ENCODE data around the gene SLF1. TPM values are rescaled to one million over a fixed set of nuclear protein-coding genes. Genes with fewer than 3 reads are reported as not detected.

SLF1 gene
- total and polyA plus RNA-seq, 9 of the 15 experiments (the other 6 are each of a cell fraction or from before 2014, with no cell fraction given) = 9.8 to 31.1 (median 16.3) TPM

GRCh38 chr5:94731471-94731870 is 113.0 kb downstream of the SLF1 start (continued):
- TF ChIP-seq ZBTB40 (IDR thresholded peaks at IDR 0.05) (no peak), ZBTB40 (CRISPR knock-in tag; IDR thresholded peaks at IDR 0.05) (no peak), IRF2 (CRISPR knock-in tag; IDR thresholded peaks at IDR 0.05) (no peak), MAX (CRISPR knock-in tag; IDR thresholded peaks at IDR 0.05) (no peak), AFF1 (IDR thresholded peaks at IDR 0.05; ENCODE audit: low read depth in 1 of 2, partially characterized antibody in 2 of 2) (no peak), HNRNPUL1 (IDR thresholded peaks at IDR 0.05; ENCODE audit: low read length) (no peak), MTF1 (CRISPR knock-in tag; IDR thresholded peaks at IDR 0.05; ENCODE audit: borderline replicate concordance) (no peak), CBX3 (IDR thresholded peaks at IDR 0.05; ENCODE audit: borderline replicate concordance in 1 of 2, low read length in 2 of 2) (no peak)

Data from K562 (cell line).